ENCODE data around the gene TBC1D1.
"Not testable (repeated sequence)": the region's sequence is repeated elsewhere in the genome, so short reads cannot be mapped to it uniquely, and the experiment has no call there.

The TBC1D1 gene

GRCh38 chr4:38016698-38017097 is 125.8 kb downstream of the TBC1D1 start:
- no peak for DNase-seq

- no peak for DNase-seq
Observed at GRCh38 chr4:38017609-38018008, 126.7 kb downstream of the TBC1D1 start.

DNA sequence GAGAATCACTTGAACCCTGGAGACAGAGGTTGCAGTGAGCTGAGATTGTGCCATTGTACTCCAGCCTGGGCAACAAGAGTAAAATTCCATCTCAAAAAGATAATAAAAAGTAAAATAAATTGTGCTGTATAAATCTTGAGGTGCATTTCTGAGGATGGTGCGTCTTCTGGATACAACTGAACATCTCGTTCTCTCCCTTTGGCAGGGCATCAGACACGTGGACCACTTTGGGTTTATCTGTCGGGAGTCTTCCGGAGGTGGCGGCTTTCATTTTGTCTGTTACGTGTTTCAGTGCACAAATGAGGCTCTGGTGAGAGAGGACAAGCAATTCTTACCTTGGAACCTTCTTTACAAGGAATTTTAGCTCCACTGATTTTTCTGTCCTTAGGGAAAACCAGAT is 129.5 kb downstream of the TBC1D1 start:
- no peak for DNase-seq

GRCh38 chr4:38020961-38021360 is 130.1 kb downstream of the TBC1D1 start:
- DNase-seq, result not testable (repeated sequence)

DNA sequence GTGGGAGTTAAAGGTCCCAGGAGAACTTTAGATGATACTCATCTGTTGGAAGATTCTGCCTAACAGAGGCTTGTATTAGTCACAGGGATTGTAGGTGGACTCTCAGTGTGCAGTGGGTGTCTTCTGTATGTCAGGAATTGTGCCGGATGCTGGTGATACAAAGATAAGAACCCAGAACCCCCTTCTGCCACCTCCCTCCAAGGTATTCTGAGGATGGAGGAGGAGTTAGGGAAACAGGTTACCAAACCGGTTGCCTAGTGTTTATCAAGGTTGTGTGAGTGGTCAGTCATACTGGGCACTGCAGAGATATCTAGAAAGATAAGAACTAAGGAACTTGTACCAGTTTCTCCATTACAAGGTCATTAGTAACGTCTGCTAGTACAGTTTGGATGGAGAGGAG is 130.9 kb downstream of the TBC1D1 start:
- DNase-seq, result no peak

DNA sequence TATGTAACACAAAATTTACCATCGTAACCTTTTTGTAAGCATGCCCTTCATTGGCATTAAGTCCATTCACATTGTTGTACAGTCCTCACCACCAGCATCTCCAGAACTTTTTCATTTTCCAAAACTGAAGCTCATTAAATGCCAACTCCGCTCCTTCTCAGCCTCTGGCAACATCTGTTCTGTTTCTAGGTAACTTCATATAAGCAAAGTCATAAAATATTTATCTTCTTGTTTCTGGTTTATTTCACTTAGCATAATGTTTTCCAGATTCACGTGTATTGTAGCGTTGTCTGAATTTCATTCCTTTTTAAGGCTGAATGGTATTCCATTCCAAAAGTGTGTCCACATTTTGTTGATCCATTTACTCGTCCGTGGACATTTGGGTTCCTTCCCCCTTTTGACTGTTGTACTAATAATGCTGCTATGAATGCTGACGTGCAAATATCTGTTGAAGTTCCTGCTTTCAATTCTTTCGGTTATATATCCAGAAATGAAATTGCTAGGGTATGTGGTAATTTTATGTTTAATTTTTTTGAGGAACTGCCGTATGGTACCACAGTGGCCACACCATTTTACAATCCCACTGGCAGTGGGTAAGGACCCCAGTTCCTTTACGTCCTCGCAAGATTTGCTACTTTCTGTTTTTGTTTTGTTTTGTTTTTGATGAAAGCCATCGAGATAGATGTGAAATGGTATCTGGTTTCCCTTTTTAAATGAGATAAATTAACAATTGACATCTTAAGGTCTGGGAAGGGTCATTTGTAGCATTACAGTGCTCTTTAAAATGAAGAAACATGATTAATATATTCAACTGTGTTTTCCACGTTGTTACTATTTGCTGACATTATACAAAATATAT is 132.7 kb downstream of the TBC1D1 start:
- no peak for DNase-seq

DNA sequence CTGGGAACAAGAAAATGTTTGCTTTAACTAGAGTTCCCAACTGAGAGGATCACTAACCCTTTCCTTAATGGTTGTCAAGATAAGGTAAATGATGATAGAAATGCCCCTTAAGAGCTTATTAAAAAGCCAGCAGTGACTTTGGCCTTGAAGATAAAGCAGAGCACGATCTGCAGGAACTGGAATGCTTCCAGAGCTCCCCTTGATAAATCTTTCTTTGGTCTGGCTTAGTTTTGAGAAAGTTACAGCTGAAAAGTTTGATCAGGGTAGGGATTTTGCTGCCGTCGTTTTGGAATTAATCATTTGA is 133.3 kb downstream of the TBC1D1 start:
- DNase-seq, result no peak

DNA sequence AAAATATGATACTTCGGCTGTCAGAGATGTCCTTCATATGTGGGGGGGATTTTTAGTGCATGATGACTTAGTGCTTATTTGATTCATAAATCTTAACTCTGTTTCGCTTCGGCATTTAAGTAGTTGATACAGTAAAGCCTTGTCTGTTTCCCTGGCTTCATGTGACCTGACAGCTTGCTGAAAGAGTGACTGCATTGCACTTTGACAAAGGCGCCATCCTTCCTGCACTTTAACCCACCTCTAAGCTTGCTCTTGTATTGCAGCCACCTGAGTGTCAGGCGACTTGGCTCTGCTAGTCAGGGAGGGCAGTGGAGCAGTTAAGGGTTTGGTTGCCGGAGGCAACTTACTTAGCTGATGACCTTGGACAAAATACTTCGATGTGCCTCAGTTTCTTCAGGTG is 134.8 kb downstream of the TBC1D1 start:
- no peak for DNase-seq

DNA sequence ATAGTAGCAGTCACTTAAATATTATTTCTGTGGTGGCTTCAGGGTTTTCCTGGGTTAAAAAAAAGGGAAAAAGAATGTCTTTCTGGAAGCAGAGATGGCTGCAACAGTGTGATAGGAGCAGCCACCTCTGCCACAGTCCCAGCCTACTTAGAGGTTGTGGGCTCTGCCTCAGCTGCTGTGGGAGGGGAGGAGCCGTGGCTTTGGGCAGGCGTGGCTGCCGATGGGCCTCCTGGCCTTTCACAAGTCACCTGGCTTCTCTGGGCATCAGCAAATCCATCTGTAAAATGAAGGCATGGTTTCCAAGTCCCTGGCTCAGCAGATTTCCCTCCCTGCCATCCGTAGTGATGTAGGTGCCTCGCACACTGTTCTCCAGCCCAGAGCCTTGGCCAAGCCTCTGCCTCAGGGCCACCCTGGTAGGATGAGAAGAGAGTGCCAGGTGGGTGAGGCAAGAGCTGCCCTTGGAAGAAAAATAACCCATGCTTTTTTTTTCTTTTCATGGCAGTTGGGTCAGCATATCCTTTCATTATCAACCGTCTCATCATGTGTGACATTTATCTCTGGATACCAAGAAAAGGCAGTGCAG is 135.4 kb downstream of the TBC1D1 start:
- no peak for DNase-seq

- no peak for DNase-seq
Observed at GRCh38 chr4:38030023-38030422, 139.1 kb downstream of the TBC1D1 start.

- peak in 3 of 5 donors; percentile 21 to 50 (median 44) for DNase-seq
Observed at GRCh38 chr4:38034986-38035882, 144.3 kb downstream of the TBC1D1 start.

GRCh38 chr4:38036548-38036947 is 145.7 kb downstream of the TBC1D1 start:
- DNase-seq, result no peak

GRCh38 chr4:38037612-38038011 is 146.7 kb downstream of the TBC1D1 start:
- no peak for DNase-seq

DNA sequence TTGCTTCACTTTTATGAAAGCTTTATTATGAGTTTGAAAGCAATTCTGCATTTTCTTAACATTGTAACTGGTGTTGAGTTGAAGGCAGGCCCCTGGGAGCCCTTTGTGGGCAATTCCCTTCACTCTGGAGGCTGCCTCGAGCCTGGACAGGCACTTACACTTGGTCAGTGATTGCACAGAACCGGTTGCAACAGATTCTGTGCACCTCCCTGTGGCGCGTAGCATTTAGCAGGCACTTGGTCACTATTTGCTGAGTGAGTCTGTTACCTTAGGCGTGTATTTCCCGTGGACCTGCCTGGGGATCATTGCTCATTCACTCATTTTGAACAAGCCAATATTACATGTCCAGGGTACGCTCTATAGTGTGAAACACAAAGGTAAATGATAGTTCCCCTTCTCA is 149.7 kb downstream of the TBC1D1 start:
- DNase-seq, result no peak

DNA sequence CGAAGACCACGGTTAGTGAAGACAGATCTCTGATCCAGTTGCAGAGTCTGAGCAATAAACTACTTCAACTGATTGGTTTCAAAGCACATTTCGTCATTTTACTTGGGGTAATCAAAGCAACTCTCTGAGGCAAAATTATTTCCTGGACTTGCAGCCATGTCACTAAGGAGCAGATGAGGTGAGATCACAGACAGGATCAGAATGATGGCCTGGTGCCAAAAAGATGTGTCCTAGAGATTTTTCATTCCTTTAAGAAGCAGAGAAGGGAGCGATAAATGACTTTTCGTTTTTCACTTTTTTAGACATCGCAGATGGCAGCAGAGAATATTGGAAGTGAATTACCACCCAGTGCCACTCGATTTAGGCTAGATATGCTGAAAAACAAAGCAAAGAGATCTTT is 153.2 kb downstream of the TBC1D1 start:
- no peak for DNase-seq

- DNase-seq, result no peak
Observed at GRCh38 chr4:38045289-38045988, 154.6 kb downstream of the TBC1D1 start.

DNA sequence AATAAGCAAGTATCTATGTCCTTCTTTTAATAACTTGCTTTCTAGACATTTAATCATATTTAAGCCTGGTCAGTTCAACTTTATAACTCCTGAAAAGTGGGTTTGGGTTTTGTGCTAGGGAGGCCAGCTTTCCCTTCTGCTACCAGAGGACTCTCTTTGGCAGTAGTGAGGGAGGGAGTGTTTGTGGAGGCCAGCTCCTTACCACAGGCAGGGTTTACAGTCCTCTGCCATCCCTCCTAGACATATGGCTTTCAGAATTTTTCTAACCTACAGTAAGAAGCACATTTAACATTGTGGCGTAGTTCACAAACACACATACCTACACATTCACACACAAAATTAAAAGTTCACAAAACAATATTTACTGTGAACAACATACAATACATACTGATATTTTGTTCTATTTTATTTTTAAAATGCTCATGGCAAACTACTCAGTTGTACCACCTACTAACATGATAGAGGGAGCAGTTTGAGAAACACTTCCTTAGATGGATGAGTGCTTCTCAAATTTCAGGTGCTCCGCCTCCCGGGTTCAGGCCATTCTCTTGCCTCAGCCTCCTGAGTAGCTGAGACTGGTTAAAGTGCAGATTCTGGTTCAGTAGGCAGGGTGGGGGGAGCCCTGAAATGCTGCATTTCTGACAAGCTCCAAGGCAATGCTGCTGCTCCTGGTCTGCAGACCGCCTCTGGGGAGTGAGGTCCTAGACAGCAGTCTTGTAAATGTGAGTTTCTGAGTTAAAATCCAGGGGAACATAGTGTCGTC is 156.0 kb downstream of the TBC1D1 start:
- no peak for DNase-seq

- no peak for DNase-seq
Observed at GRCh38 chr4:38049545-38050170, 158.8 kb downstream of the TBC1D1 start.

- no peak for DNase-seq
Observed at GRCh38 chr4:38050560-38051350, 159.9 kb downstream of the TBC1D1 start.

GRCh38 chr4:38055566-38055965 is 164.7 kb downstream of the TBC1D1 start:
- DNase-seq, result no peak
